AG04450 (cell line): ENCODE results near the gene PEG3. TPM values are rescaled to one million over a fixed set of nuclear protein-coding genes. Genes with fewer than 3 reads are reported as not detected.

Experiments
- CTCF ChIA-PET: fragments of 300-600, 350-600 bp; formaldehyde crosslinking; extraction: SDS; loops from one replicate; lab custom pipeline; 2022; ENCODE audit warnings: antibody characterized with exemption, inconsistent platforms; lab: Charles Lee
- POLR2A ChIA-PET: fragments of 350-600 bp; formaldehyde crosslinking; extraction: SDS; loops from one replicate; lab custom pipeline; 2021; ENCODE audit warnings: antibody characterized with exemption, inconsistent platforms; lab: Yijun Ruan, JAX
- DNase-seq: peaks from one replicate; pipeline ENCODE4 v3.0.0-alpha.2; 2011; ENCODE audit warnings: low read depth, low spot score
- H3K27ac ChIP-seq: one replicate; pipeline ENCODE4 v1.5.1; 2012; ENCODE audit warnings: low read depth, low read length, control low read depth
- H3K27me3 ChIP-seq: one replicate; pipeline ENCODE4 v1.6.0; 2012; ENCODE audit warnings: low read length; ENCODE audit not compliant: control insufficient read depth, insufficient read depth
- H3K4me3 ChIP-seq: 2 replicates; pipeline ENCODE4 v1.5.1; 2011; ENCODE audit warnings: mild to moderate bottlenecking, low read depth, low read length, control low read depth
- H3K9me3 ChIP-seq: 2 replicates; pipeline ENCODE4 v1.5.1; 2012; ENCODE audit warnings: low read length; ENCODE audit not compliant: control insufficient read depth, insufficient read depth
- CTCF ChIP-seq: IDR thresholded peaks from 2 replicates; pipeline ENCODE4 v1.5.1; 2011; ENCODE audit warnings: low read depth, low read length, control low read depth, inconsistent platforms
- polyA minus RNA-seq: library from RNA; depleted of rRNA, polyadenylated mRNA; stranded (reverse); fragments of >200 nt; gene quantifications from 2 replicates; pipeline ENCODE4 v1.2.3, GENCODE V29; 2011; rRNA and poly(A)+ RNA removed
- polyA plus RNA-seq: library from polyadenylated mRNA; depleted of rRNA; stranded (reverse); fragments of >200 nt; gene quantifications from 2 replicates; pipeline ENCODE4 v1.2.3, GENCODE V29; 2011; rRNA removed

Gene PEG3
- polyA plus RNA-seq (0.01 TPM in 1 of 2 replicates, not detected in the other), polyA minus RNA-seq (not detected in 2 replicates)

GRCh38 chr19:56840451-56841192 is at the start of gene PEG3, which contains the start of gene ZIM2:
TSS of gene PEG3 (minus strand) at chr19:56840726. CDS start at chr19:56824655, 16,071 bp downstream.
TSS of gene ZIM2 (minus strand) at chr19:56840726. CDS start at chr19:56824277, 16,449 bp downstream.
- H3K27me3 ChIP-seq = no peaks in the 10 kb centered on the region
- H3K27ac ChIP-seq = no peak within 1 kb of the TSS
- ChIA-PET POLR2A (no interaction called here), CTCF (no interaction called here)
- peaks cover 56% of the 10 kb centered on the region for H3K9me3 ChIP-seq
- H3K4me3 ChIP-seq = no peak within 1 kb of the TSS
- DNase-seq = no peak
- no peak for TF ChIP-seq CTCF

- Histone ChIP-seq H3K4me3 (no peak overlapping the region), H3K27me3 (no peaks in the 10 kb centered on the region), H3K27ac (no peak overlapping the region), H3K9me3 (peaks cover 48% of the 10 kb centered on the region)
- ChIA-PET POLR2A (no interaction called here), CTCF (no interaction called here)
- no peak for TF ChIP-seq CTCF
- DNase-seq = no peak
Observed at GRCh38 chr19:56885173-56885985, 44.9 kb upstream of the PEG3 start.

- no peak for TF ChIP-seq CTCF
- H3K9me3 ChIP-seq = peaks cover 52% of the 10 kb centered on the region
- POLR2A ChIA-PET = no interaction called here
- H3K4me3 ChIP-seq = no peak overlapping the region
- CTCF ChIA-PET = no interaction called here
- no peak for DNase-seq
- H3K27me3 ChIP-seq = no peaks in the 10 kb centered on the region
- no peak overlapping the region for H3K27ac ChIP-seq
Observed at GRCh38 chr19:56884441-56884840, 43.9 kb upstream of the PEG3 start.

- no peak for DNase-seq
- Histone ChIP-seq H3K9me3 (peaks cover 59% of the 10 kb centered on the region), H3K27me3 (no peaks in the 10 kb centered on the region), H3K4me3 (no peak overlapping the region), H3K27ac (no peak overlapping the region)
- POLR2A ChIA-PET = no interaction called here
- CTCF ChIA-PET = no interaction called here
- TF ChIP-seq CTCF = no peak
Observed at GRCh38 chr19:56880592-56881190, 40.2 kb upstream of the PEG3 start.
